ENCODE results near the gene KIRREL1. TPM values are rescaled to one million over a fixed set of nuclear protein-coding genes. Genes with fewer than 3 reads are reported as not detected.

The KIRREL1 gene
- total RNA-seq, 1 donor from 2014 or later: not detected

DNA sequence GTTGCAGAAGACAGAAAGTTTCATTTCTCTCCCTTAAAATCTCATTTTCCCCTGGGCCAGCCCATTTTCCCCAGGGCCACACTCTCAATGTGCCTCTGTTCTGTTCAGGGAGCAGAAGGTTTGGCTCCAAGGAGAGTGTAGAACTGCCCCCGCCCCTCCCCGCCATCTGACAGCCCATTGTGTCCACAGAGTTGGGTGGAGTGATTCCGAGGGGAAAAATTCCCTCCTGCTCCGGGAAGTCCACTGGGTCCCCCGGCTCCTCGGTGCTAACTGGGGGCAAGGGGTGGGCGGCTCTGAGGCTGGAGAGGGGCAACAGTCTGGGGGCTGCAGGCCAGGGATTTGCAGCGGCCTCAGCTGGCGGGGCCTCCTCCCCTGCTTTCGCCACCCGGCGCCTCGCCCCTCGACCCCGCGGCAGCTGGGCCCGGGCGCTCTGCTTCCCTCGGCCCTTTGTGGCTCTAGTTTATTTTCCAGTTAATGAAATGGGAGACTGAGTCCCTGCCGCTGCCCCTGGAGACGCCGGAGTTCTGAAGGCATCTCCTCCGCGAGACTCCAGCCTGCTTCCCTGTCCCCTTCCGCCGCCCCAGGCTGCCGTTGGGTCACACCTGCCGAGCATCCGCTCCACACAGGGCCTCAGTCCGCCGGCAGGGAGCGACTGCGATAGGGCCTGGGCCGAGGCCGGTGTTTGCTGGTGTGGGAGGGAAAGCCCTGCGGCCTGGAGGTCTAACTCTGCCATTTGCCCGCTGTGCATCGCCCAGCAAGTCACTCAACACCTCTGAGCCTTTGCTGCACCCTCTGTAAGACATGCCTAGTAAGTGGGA lies 14.7 kb upstream of the KIRREL1 start:
- CTCF ChIA-PET: interaction anchor here (1.0 to 3.4 kb wide), 5 partner anchors 10 to 15 kb away, joined by 3 to 12 read pairs (median 3); no protein-coding TSS in a partner anchor
- no peak for DNase-seq
- Mint-ChIP-seq H3K4me1 (no peaks in the 10 kb centered on the region), H3K27me3 (peaks cover 16% of the 10 kb centered on the region), H3K4me3 (no peak overlapping the region), H3K9me3 (peaks cover 4% of the 10 kb centered on the region), H3K36me3 (ENCODE audit: low read depth) (no peaks in the 10 kb centered on the region), H3K27ac (no peak overlapping the region)
- POLR2A ChIA-PET: no interaction called here
- intact Hi-C loops (cut with micrococcal nuclease): no loop called here
- TF ChIP-seq, protein P1, sequence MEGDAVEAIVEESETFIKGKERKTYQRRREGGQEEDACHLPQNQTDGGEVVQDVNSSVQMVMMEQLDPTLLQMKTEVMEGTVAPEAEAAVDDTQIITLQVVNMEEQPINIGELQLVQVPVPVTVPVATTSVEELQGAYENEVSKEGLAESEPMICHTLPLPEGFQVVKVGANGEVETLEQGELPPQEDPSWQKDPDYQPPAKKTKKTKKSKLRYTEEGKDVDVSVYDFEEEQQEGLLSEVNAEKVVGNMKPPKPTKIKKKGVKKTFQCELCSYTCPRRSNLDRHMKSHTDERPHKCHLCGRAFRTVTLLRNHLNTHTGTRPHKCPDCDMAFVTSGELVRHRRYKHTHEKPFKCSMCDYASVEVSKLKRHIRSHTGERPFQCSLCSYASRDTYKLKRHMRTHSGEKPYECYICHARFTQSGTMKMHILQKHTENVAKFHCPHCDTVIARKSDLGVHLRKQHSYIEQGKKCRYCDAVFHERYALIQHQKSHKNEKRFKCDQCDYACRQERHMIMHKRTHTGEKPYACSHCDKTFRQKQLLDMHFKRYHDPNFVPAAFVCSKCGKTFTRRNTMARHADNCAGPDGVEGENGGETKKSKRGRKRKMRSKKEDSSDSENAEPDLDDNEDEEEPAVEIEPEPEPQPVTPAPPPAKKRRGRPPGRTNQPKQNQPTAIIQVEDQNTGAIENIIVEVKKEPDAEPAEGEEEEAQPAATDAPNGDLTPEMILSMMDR (IDR thresholded peaks at IDR 0.05): no peak
- ATAC-seq (ENCODE audit: low read depth): no peak

DNA sequence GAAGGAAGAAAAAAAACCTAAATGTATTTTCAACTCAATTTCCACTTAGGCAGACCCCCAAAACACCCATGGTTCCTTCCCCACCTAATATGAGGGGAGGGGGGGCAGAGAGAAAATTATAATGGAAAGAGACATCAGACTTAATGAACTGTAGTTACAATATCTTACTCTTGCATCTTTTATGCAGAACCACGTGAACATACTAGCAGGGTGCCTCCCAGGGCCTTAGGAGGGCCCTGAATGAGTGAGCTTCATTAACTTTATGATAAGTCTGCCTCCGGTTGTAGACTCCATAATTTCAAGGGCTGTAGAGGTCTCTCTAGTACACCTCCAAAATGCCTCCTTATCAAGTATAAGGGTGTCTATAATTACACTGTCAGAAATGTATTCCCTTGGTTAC lies 11.3 kb upstream of the KIRREL1 start:
- no peaks in the 10 kb centered on the region for H3K4me1 Mint-ChIP-seq
- H3K27ac Mint-ChIP-seq: no peak overlapping the region
- no peaks in the 10 kb centered on the region for H3K9me3 Mint-ChIP-seq
- peaks cover 12% of the 10 kb centered on the region for H3K27me3 Mint-ChIP-seq
- H3K4me3 Mint-ChIP-seq: no peak overlapping the region
- POLR2A ChIA-PET: no interaction called here
- no peak for ATAC-seq (ENCODE audit: low read depth)
- intact Hi-C loops (cut with micrococcal nuclease): no loop called here
- TF ChIP-seq, protein P1 (IDR thresholded peaks at IDR 0.05): no peak
- H3K36me3 Mint-ChIP-seq (ENCODE audit: low read depth): no peaks in the 10 kb centered on the region
- no peak for DNase-seq
- CTCF ChIA-PET: interaction anchor here (0.7 to 2.5 kb wide), 2 partner anchors 23 to 139 kb away, joined by 3 to 10 read pairs; no protein-coding TSS in a partner anchor

DNA sequence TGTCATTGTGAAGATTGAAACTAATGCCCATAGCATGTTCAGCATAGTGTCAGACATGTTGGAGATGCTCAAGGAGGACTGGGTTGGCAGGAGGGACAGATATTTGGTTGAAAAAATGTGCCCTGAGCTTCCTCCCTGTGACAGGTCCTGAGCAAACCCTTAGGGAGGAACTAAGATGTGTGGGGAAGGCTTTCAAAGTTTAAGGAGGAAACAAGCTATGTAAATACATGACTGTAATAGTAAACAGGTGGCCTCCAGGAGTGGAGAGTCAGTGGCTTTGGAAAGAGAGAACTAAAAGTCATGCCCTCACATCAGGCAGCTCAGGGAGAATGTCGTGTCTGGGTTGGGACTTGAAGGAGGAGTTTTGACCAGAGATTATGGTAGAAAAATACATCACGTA lies 9.7 kb upstream of the KIRREL1 start:
- no peak overlapping the region for H3K27ac Mint-ChIP-seq
- no peaks in the 10 kb centered on the region for H3K36me3 Mint-ChIP-seq (ENCODE audit: low read depth)
- no peak overlapping the region for H3K4me3 Mint-ChIP-seq
- no peaks in the 10 kb centered on the region for H3K4me1 Mint-ChIP-seq
- POLR2A ChIA-PET: no interaction called here
- no peaks in the 10 kb centered on the region for H3K9me3 Mint-ChIP-seq
- intact Hi-C loops (cut with micrococcal nuclease): no loop called here
- TF ChIP-seq, protein P1 (IDR thresholded peaks at IDR 0.05): no peak
- H3K27me3 Mint-ChIP-seq: peaks cover 9% of the 10 kb centered on the region
- DNase-seq: no peak
- no peak for ATAC-seq (ENCODE audit: low read depth)
- CTCF ChIA-PET: interaction anchor here (1.1 to 2.5 kb wide), 5 partner anchors 8 to 137 kb away, joined by 3 to 11 read pairs (median 6); no protein-coding TSS in a partner anchor

DNA sequence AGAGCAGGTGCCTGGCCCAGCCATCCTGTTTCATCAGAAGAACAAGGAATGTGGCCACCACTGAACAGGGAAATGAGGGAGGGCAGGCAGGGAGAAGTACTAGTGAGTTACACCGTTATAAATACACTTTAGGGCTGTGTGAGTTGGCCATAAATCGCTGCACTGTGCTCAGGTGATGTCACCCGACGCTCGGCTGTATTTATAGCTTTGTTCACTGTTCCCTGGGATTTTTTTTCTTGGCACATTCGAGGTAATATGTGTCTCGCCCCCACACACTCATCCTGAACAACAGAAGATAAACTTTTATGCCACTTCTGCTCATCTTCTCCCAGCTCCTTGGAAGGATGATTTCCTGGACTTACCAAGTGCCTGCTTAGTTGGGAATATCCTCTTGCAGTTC lies 9.0 kb upstream of the KIRREL1 start:
- Mint-ChIP-seq H3K27me3 (peaks cover 9% of the 10 kb centered on the region), H3K36me3 (ENCODE audit: low read depth) (no peaks in the 10 kb centered on the region), H3K4me3 (no peak overlapping the region), H3K27ac (no peak overlapping the region), H3K9me3 (no peaks in the 10 kb centered on the region), H3K4me1 (no peaks in the 10 kb centered on the region)
- CTCF ChIA-PET: interaction anchor here (1.1 to 2.5 kb wide), 4 partner anchors 8 to 137 kb away, joined by 3 to 11 read pairs (median 7); no protein-coding TSS in a partner anchor
- POLR2A ChIA-PET: no interaction called here
- intact Hi-C loops (cut with micrococcal nuclease): no loop called here
- DNase-seq: no peak
- TF ChIP-seq, protein P1 (IDR thresholded peaks at IDR 0.05): no peak
- ATAC-seq (ENCODE audit: low read depth): no peak

DNA sequence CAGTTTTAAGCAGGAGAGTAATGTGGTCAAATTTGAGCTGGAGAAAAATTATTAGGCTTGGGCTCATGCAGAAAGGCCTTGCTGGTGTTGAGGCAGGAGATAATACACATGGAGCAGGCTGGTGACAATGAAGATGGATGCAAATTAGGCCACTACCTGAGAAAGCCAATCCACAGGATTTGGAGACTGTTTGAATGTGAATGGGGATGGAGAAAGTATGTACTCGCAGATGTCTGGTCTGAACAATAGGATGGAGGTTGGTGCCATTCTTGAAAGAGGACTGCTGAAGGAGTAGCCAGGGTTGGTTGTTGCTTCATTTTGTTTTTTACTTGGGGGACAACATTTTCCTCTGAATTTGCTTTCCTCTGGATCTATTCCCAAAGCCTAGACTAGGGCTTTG lies 8.0 kb upstream of the KIRREL1 start:
- Mint-ChIP-seq H3K4me1 (no peaks in the 10 kb centered on the region), H3K36me3 (ENCODE audit: low read depth) (no peaks in the 10 kb centered on the region), H3K4me3 (no peak overlapping the region), H3K27me3 (peaks cover 12% of the 10 kb centered on the region), H3K27ac (no peak overlapping the region), H3K9me3 (no peaks in the 10 kb centered on the region)
- ChIA-PET POLR2A (no interaction called here), CTCF (interaction anchor here (1.5 kb wide), 1 partner anchor 102 kb away, joined by 3 read pairs; no protein-coding TSS in a partner anchor)
- TF ChIP-seq, protein P1 (IDR thresholded peaks at IDR 0.05): no peak
- intact Hi-C loops (cut with micrococcal nuclease): no loop called here
- DNase-seq: no peak
- no peak for ATAC-seq (ENCODE audit: low read depth)

Data from activated B cell treated with CpG ODN at 0.5 μM for 24 hours (primary cell).